Left ventricle myocardium inferior (tissue), 1 donor: Measurements from ENCODE around the gene USP26. TPM values are rescaled to one million over a fixed set of nuclear protein-coding genes. Genes with fewer than 3 reads are reported as not detected.

Experiments used
- DNase-seq: peaks from one replicate; pipeline ENCODE4 v3.0.0-alpha.2; 2020
- H3K27ac ChIP-seq: fragments of 200-600 bp; replicated peaks from 2 replicates; pipeline ENCODE4 v1.8.0; 2021
- H3K27me3 ChIP-seq: fragments of 200-600 bp; 2 replicates; pipeline ENCODE4 v1.8.0; 2021; ENCODE audit warnings: low read depth
- H3K36me3 ChIP-seq: fragments of 200-600 bp; 2 replicates; pipeline ENCODE4 v1.8.0; 2021
- H3K4me1 ChIP-seq: fragments of 200-600 bp; 2 replicates; pipeline ENCODE4 v1.8.0; 2021
- H3K4me3 ChIP-seq: fragments of 200-600 bp; 2 replicates; pipeline ENCODE4 v1.8.0; 2021; ENCODE audit warnings: mild to moderate bottlenecking, moderate library complexity
- H3K9me3 ChIP-seq: fragments of 200-600 bp; replicated peaks from 2 replicates; pipeline ENCODE4 v1.8.0; 2021
- CTCF ChIP-seq: fragments of 200-600 bp; IDR thresholded peaks from 2 replicates; pipeline ENCODE4 v1.8.0; 2021; ENCODE audit warnings: antibody characterized with exemption, mild to moderate bottlenecking, borderline replicate concordance
- intact Hi-C: fragments of 100-400 bp; cut with micrococcal nuclease; formaldehyde crosslinking; loops from one replicate; pipeline ENCODE4 v1.11.0; 2022
- long read RNA-seq: library from polyadenylated mRNA; unstranded; transcript quantifications from one replicate; pipeline ENCODE4 v2.0.0, GENCODE V29; 2021
- total RNA-seq: library from RNA; stranded (reverse); fragmentation: NEBNext Ultra II Directional; extraction: Animal tissue kit (Norgen Biotek cat#: 25700); gene quantifications from one replicate; pipeline ENCODE4 v1.2.1, GENCODE V29; 2021
- donor health status: DM: no; HTN: yes; CAD: no; lungs with severe emphysema.

The USP26 gene
- not detected for total RNA-seq
- long read RNA-seq = 0 reads

GRCh38 chrX:133097031-133097430, at the start of gene USP26:
TSS of gene USP26 (minus strand) at chrX:133097109. CDS start at chrX:133028220, 68,889 bp downstream.
- DNase-seq = no peak
- no peaks in the 10 kb centered on the region for H3K36me3 ChIP-seq
- H3K9me3 ChIP-seq = no peaks in the 10 kb centered on the region
- no peak within 1 kb of the TSS for H3K4me3 ChIP-seq
- H3K27ac ChIP-seq = no peak within 1 kb of the TSS
- H3K27me3 ChIP-seq = no peaks in the 10 kb centered on the region
- intact Hi-C loops = no loop called here
- no peaks in the 10 kb centered on the region for H3K4me1 ChIP-seq
- TF ChIP-seq CTCF = no peak

- no peaks in the 10 kb centered on the region for H3K27me3 ChIP-seq
- H3K27ac ChIP-seq = no peak overlapping the region
- no peaks in the 10 kb centered on the region for H3K36me3 ChIP-seq
- no peak overlapping the region for H3K4me3 ChIP-seq
- DNase-seq = no peak
- no peaks in the 10 kb centered on the region for H3K9me3 ChIP-seq
- H3K4me1 ChIP-seq = no peaks in the 10 kb centered on the region
- TF ChIP-seq CTCF = no peak
- intact Hi-C loops = no loop called here
Measured at GRCh38 chrX:133134282-133134681, 37.4 kb upstream of the USP26 start.

GRCh38 chrX:133120406-133120805, 23.5 kb upstream of the USP26 start:
- no peaks in the 10 kb centered on the region for H3K9me3 ChIP-seq
- intact Hi-C loops = no loop called here
- no peak overlapping the region for H3K27ac ChIP-seq
- H3K4me3 ChIP-seq = no peak overlapping the region
- no peaks in the 10 kb centered on the region for H3K4me1 ChIP-seq
- no peaks in the 10 kb centered on the region for H3K36me3 ChIP-seq
- no peak for DNase-seq
- TF ChIP-seq CTCF = no peak
- no peaks in the 10 kb centered on the region for H3K27me3 ChIP-seq

- intact Hi-C loops = no loop called here
- no peaks in the 10 kb centered on the region for H3K4me1 ChIP-seq
- no peak overlapping the region for H3K27ac ChIP-seq
Measured at GRCh38 chrX:133094098-133094731, 2.7 kb downstream of the USP26 start.

GRCh38 chrX:133090236-133090809, 6.6 kb downstream of the USP26 start:
- no peak overlapping the region for H3K27ac ChIP-seq
- TF ChIP-seq CTCF = no peak
- no peak for DNase-seq
- H3K4me1 ChIP-seq = no peaks in the 10 kb centered on the region
- no peak overlapping the region for H3K4me3 ChIP-seq
- intact Hi-C loops = no loop called here
- H3K9me3 ChIP-seq = no peaks in the 10 kb centered on the region
- H3K36me3 ChIP-seq = no peaks in the 10 kb centered on the region
- no peaks in the 10 kb centered on the region for H3K27me3 ChIP-seq

More at GRCh38 chrX:133094098-133094731, 2.7 kb downstream of the USP26 start:
- H3K4me3 ChIP-seq = no peak overlapping the region
- no peaks in the 10 kb centered on the region for H3K9me3 ChIP-seq
- no peaks in the 10 kb centered on the region for H3K36me3 ChIP-seq
- H3K27me3 ChIP-seq = no peaks in the 10 kb centered on the region
- DNase-seq = no peak
- no peak for TF ChIP-seq CTCF
